ENCODE data around the gene NEURL1.

- TF ChIP-seq, protein P1, sequence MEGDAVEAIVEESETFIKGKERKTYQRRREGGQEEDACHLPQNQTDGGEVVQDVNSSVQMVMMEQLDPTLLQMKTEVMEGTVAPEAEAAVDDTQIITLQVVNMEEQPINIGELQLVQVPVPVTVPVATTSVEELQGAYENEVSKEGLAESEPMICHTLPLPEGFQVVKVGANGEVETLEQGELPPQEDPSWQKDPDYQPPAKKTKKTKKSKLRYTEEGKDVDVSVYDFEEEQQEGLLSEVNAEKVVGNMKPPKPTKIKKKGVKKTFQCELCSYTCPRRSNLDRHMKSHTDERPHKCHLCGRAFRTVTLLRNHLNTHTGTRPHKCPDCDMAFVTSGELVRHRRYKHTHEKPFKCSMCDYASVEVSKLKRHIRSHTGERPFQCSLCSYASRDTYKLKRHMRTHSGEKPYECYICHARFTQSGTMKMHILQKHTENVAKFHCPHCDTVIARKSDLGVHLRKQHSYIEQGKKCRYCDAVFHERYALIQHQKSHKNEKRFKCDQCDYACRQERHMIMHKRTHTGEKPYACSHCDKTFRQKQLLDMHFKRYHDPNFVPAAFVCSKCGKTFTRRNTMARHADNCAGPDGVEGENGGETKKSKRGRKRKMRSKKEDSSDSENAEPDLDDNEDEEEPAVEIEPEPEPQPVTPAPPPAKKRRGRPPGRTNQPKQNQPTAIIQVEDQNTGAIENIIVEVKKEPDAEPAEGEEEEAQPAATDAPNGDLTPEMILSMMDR (conservative IDR thresholded peaks at IDR 0.05) = no peak
- TF ChIP-seq ZFX (IDR thresholded peaks at IDR 0.05) = no peak
Measured at GRCh38 chr10:103641326-103641725, 147.8 kb downstream of the NEURL1 start.

Data from C4-2B (cell line).